MM.1S (cell line): ENCODE data around the gene SRRM4.

Source experiments
- EZH2 ChIP-seq: fragments of 300-600 bp; sonication (generic); optimal IDR thresholded peaks from 2 replicates; pipeline ENCODE3; 2017; ENCODE audit warnings: low read depth, mild to moderate bottlenecking, antibody characterized with exemption, low read length, mixed read lengths
- TF ChIP-seq, protein P1 (sequence below): fragments of 300-600 bp; sonication (generic); IDR thresholded peaks from 2 replicates; pipeline ENCODE4 v1.5.1; 2016; ENCODE audit warnings: antibody characterized with exemption, low read length, mixed read lengths

DNA sequence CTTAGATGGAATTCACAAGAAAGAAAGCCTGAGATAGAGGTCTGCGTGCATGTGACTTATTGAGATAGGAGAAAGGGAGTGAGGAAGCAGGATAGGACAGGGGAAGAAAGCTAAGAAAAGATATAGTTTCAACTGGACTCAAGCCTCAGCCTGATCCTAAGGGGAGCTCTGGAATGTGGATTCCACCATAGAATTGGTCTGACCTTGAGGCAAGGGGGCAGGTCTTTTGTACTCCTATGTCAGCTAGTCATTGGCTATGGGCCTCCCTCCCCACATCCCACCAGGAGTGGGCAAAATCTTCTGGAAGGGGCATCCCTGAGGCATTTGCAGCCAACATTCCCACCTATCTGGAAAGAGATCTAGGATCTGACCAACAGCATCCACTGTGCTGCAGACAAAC, 108.9 kb downstream of the SRRM4 start:
- TF ChIP-seq, protein P1, sequence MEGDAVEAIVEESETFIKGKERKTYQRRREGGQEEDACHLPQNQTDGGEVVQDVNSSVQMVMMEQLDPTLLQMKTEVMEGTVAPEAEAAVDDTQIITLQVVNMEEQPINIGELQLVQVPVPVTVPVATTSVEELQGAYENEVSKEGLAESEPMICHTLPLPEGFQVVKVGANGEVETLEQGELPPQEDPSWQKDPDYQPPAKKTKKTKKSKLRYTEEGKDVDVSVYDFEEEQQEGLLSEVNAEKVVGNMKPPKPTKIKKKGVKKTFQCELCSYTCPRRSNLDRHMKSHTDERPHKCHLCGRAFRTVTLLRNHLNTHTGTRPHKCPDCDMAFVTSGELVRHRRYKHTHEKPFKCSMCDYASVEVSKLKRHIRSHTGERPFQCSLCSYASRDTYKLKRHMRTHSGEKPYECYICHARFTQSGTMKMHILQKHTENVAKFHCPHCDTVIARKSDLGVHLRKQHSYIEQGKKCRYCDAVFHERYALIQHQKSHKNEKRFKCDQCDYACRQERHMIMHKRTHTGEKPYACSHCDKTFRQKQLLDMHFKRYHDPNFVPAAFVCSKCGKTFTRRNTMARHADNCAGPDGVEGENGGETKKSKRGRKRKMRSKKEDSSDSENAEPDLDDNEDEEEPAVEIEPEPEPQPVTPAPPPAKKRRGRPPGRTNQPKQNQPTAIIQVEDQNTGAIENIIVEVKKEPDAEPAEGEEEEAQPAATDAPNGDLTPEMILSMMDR: no peak
- TF ChIP-seq EZH2: no peak
